Uterus (tissue), 2 donors: Measurements from ENCODE around the gene TJAP1.

ENCODE experiments used
- POLR2A ChIP-seq, 2 donors: fragments of 450-650 bp; IDR thresholded peaks; one replicate each; pipeline ENCODE4 v1.6.1; 2016; ENCODE audit warnings: antibody characterized with exemption in 2 of 2, mild to moderate bottlenecking in 1 of 2, moderate library complexity in 1 of 2
- TF ChIP-seq, protein P1 (sequence below), 4 experiments: fragments of 200-600 bp in 2 of 4; fragments of 450-650 bp in 2 of 4; sonication (generic) in 2 of 4; IDR thresholded peaks; one replicate each; pipeline ENCODE4 v1.5.1; 2016 to 2019; ENCODE audit warnings: antibody characterized with exemption in 4 of 4, mild to moderate bottlenecking in 2 of 4, moderate library complexity in 1 of 4

DNA sequence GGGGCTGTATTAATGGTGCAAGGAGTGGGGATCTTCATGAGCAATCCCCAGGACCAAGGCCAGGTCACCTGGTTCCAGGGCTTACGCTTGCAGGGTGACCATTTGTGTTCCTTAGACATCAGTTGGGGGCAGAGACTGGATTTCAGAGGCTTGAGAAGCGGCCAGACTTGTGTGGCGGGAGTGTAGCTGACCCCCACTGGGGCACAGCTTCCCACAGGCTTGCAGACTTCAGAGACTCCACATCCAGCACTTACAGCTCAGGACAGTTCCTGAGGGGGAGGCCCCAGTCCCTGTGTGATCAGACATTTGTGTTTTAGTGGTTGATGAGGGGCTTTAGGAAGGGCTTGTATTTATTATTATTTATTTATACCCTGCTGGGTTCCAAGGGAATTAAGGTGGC, 15.3 kb downstream of the TJAP1 start:
- TF ChIP-seq, protein P1, sequence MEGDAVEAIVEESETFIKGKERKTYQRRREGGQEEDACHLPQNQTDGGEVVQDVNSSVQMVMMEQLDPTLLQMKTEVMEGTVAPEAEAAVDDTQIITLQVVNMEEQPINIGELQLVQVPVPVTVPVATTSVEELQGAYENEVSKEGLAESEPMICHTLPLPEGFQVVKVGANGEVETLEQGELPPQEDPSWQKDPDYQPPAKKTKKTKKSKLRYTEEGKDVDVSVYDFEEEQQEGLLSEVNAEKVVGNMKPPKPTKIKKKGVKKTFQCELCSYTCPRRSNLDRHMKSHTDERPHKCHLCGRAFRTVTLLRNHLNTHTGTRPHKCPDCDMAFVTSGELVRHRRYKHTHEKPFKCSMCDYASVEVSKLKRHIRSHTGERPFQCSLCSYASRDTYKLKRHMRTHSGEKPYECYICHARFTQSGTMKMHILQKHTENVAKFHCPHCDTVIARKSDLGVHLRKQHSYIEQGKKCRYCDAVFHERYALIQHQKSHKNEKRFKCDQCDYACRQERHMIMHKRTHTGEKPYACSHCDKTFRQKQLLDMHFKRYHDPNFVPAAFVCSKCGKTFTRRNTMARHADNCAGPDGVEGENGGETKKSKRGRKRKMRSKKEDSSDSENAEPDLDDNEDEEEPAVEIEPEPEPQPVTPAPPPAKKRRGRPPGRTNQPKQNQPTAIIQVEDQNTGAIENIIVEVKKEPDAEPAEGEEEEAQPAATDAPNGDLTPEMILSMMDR (IDR thresholded peaks at IDR 0.05) = no peak
- TF ChIP-seq POLR2A (IDR thresholded peaks at IDR 0.05) = no peak
